Mesendoderm (in vitro differentiated cells): ENCODE data around the gene EEF2KMT.
"Not testable (repeated sequence)": the region's sequence is repeated elsewhere in the genome, so short reads cannot be mapped to it uniquely, and the experiment has no call there.

Experiments used
- DNase-seq: peaks from one replicate; pipeline ENCODE4 v3.0.0; 2013
- H2AK5ac ChIP-seq: 2 replicates; pipeline ENCODE4 v1.6.1; 2013; ENCODE audit warnings: low read length, inconsistent platforms
- H2BK120ac ChIP-seq: 2 replicates; pipeline ENCODE4 v1.6.1; 2013; ENCODE audit warnings: low read depth, mild to moderate bottlenecking, low read length, moderate library complexity, mixed read lengths
- H2BK15ac ChIP-seq: replicated peaks from 2 replicates; pipeline ENCODE4 v1.6.1; 2013; ENCODE audit warnings: low read depth, mild to moderate bottlenecking, moderate library complexity
- H2BK5ac ChIP-seq: 2 replicates; pipeline ENCODE4 v1.6.1; 2013; ENCODE audit warnings: low read length, inconsistent platforms
- H3K18ac ChIP-seq: 2 replicates; pipeline ENCODE4 v1.6.1; 2013; ENCODE audit warnings: mild to moderate bottlenecking, low read length, mixed read lengths
- H3K23ac ChIP-seq: one replicate; pipeline ENCODE4 v1.6.1; 2013; ENCODE audit warnings: low read length
- H3K27ac ChIP-seq: 2 replicates; pipeline ENCODE4 v1.5.1; 2013; ENCODE audit warnings: low read depth, mild to moderate bottlenecking, inconsistent platforms, low read length, moderate library complexity
- H3K27me3 ChIP-seq: 2 replicates; pipeline ENCODE4 v1.6.1; 2013; ENCODE audit warnings: low read length, control low read depth, mild to moderate bottlenecking, inconsistent platforms; ENCODE audit not compliant: insufficient read depth, poor library complexity
- H3K36me3 ChIP-seq: 2 replicates; pipeline ENCODE4 v1.6.1; 2013; ENCODE audit warnings: low read length, inconsistent platforms; ENCODE audit not compliant: control insufficient read depth, insufficient read depth
- H3K4ac ChIP-seq: one replicate; pipeline ENCODE4 v1.6.1; 2013; ENCODE audit warnings: low read depth, mild to moderate bottlenecking, low read length, moderate library complexity
- H3K4me1 ChIP-seq: 2 replicates; pipeline ENCODE4 v1.6.1; 2013; ENCODE audit warnings: low read depth, low read length, inconsistent platforms; ENCODE audit not compliant: control insufficient read depth
- H3K4me2 ChIP-seq: 2 replicates; pipeline ENCODE4 v1.6.1; 2013; ENCODE audit warnings: low read length
- H3K4me3 ChIP-seq: 2 replicates; pipeline ENCODE4 v1.5.1; 2013; ENCODE audit warnings: mild to moderate bottlenecking, low read length
- H3K56ac ChIP-seq: one replicate; pipeline ENCODE4 v1.6.1; 2013; ENCODE audit warnings: low read length
- H3K79me1 ChIP-seq: 2 replicates; pipeline ENCODE4 v1.6.1; 2013; ENCODE audit warnings: low read length, inconsistent platforms
- H3K79me2 ChIP-seq: 2 replicates; pipeline ENCODE4 v1.6.1; 2013; ENCODE audit warnings: mild to moderate bottlenecking, low read length; ENCODE audit not compliant: control insufficient read depth, insufficient read depth
- H3K9ac ChIP-seq: 2 replicates; pipeline ENCODE4 v1.6.1; 2013; ENCODE audit warnings: low read length, inconsistent platforms
- H4K5ac ChIP-seq: one replicate; pipeline ENCODE4 v1.6.1; 2013; ENCODE audit warnings: low read length
- H4K8ac ChIP-seq: one replicate; pipeline ENCODE4 v1.6.1; 2013; ENCODE audit warnings: low read depth, mild to moderate bottlenecking, control low read depth, low read length, moderate library complexity
- WGBS: extraction: QIAGEN DNeasy Blood & Tissue Kit; methylation state at CpG from one replicate; pipeline ENCODE4 v1.1.7; 2013; ENCODE audit warnings: low lambda C conversion rate, missing lambda C conversion rate; ENCODE audit not compliant: insufficient coverage; ENCODE audit errors: extremely low coverage; 5-methylcytosine and 5-hydroxymethylcytosine counted together

EEF2KMT gene

GRCh38 chr16:5084099-5084731 is 13.4 kb downstream of the EEF2KMT start:
- H3K27me3 ChIP-seq, H3K4ac ChIP-seq, H3K27ac ChIP-seq, H4K5ac ChIP-seq, H3K36me3 ChIP-seq, H3K23ac ChIP-seq, H2BK15ac ChIP-seq, H3K79me2 ChIP-seq, H3K79me1 ChIP-seq, H2AK5ac ChIP-seq, DNase-seq, H2BK5ac ChIP-seq, H3K4me1 ChIP-seq, H3K18ac ChIP-seq, H3K56ac ChIP-seq, H3K4me2 ChIP-seq, H2BK120ac ChIP-seq, H3K9ac ChIP-seq, H3K4me3 ChIP-seq, H4K8ac ChIP-seq: not testable (repeated sequence)
- WGBS = no CpG with 5 or more reads among the region's 11 CpGs

DNA sequence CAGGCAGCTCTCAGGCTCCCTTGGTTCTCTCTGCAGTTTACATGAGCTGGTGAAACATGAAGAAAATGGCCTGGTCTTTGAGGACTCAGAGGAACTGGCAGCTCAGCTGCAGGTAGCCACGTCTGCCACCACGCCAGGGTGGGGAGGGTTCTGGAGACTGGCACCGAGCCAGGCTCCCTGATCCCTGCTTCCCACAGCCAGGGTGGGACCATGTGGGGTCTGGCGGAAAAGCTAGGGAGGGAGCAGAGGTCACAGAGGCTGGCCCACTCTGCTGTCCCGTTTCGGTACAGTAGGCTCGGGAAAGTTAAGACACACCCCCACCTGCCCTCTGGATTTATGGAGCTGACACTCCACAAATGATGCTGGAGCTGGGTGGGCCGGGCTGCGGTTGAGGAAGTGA is 13.9 kb downstream of the EEF2KMT start:
- not testable (repeated sequence) for H3K4me2 ChIP-seq, DNase-seq, H3K27ac ChIP-seq

GRCh38 chr16:5080996-5081395 is 16.6 kb downstream of the EEF2KMT start:
- not testable (repeated sequence) for H2AK5ac ChIP-seq, H4K5ac ChIP-seq, H3K79me1 ChIP-seq, H2BK120ac ChIP-seq, H3K36me3 ChIP-seq, H3K4me3 ChIP-seq, H3K56ac ChIP-seq, H3K4me1 ChIP-seq, H3K9ac ChIP-seq, H3K18ac ChIP-seq, H3K4ac ChIP-seq, DNase-seq, H3K27me3 ChIP-seq, H3K4me2 ChIP-seq, H3K27ac ChIP-seq, H2BK15ac ChIP-seq, H3K79me2 ChIP-seq, H3K23ac ChIP-seq, H4K8ac ChIP-seq, H2BK5ac ChIP-seq
- WGBS = no CpG with 5 or more reads among the region's 9 CpGs

More for the DNA sequence above, 13.9 kb downstream of the EEF2KMT start:
- not testable (repeated sequence) for H3K27me3 ChIP-seq, H2BK15ac ChIP-seq, H2BK5ac ChIP-seq, H3K18ac ChIP-seq, H3K36me3 ChIP-seq, H3K4ac ChIP-seq, H3K4me3 ChIP-seq, H2AK5ac ChIP-seq, H2BK120ac ChIP-seq, H3K79me2 ChIP-seq, H3K56ac ChIP-seq, H3K4me1 ChIP-seq, H3K23ac ChIP-seq, H3K79me1 ChIP-seq, H4K5ac ChIP-seq, H4K8ac ChIP-seq, H3K9ac ChIP-seq
- no CpG with 5 or more reads among the region's 9 CpGs for WGBS

GRCh38 chr16:5080461-5080860 is 17.1 kb downstream of the EEF2KMT start:
- not testable (repeated sequence) for H4K8ac ChIP-seq, H3K79me1 ChIP-seq, H3K9ac ChIP-seq, H2BK5ac ChIP-seq, H3K4me3 ChIP-seq, H4K5ac ChIP-seq, H2AK5ac ChIP-seq, H3K36me3 ChIP-seq, H2BK120ac ChIP-seq, H3K56ac ChIP-seq, DNase-seq, H3K18ac ChIP-seq, H3K4me1 ChIP-seq, H3K4me2 ChIP-seq, H3K79me2 ChIP-seq, H3K23ac ChIP-seq, H3K4ac ChIP-seq, H3K27me3 ChIP-seq, H3K27ac ChIP-seq, H2BK15ac ChIP-seq
- no CpG with 5 or more reads among the region's 12 CpGs for WGBS

DNA sequence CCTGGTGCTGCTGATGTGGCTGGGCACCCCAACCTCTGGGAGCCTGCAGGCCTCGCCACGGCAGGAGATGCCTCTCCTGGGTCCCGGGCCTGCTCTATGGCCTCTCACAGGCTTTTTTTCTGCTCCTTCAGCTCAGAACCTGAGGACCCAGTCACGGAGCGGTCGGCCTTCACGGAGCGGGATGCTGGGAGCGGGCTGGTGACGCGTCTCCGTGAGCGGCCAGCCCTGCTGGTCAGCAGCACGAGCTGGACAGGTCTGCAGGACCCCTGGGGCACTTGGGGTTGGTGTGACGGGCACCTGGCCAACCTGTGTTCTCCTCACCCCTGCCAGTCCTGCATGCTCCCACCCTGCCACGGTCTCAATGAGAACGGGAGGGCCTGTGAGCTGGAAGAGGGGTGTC is 19.0 kb downstream of the EEF2KMT start:
- Histone ChIP-seq H3K27ac (no peak overlapping the region), H3K79me2 (no peaks in the 10 kb centered on the region), H3K4me1 (no peaks in the 10 kb centered on the region), H3K79me1 (no peaks in the 10 kb centered on the region), H2BK5ac (no peak overlapping the region), H3K4me3 (no peak overlapping the region), H3K4me2 (no peak overlapping the region), H4K5ac (no peak overlapping the region), H2AK5ac (no peak overlapping the region), H3K9ac (no peak overlapping the region), H3K23ac (no peak overlapping the region), H3K36me3 (peaks cover 5% of the 10 kb centered on the region), H2BK120ac (no peak overlapping the region), H3K27me3 (no peaks in the 10 kb centered on the region), H4K8ac (no peak overlapping the region), H3K18ac (no peak overlapping the region), H3K56ac (no peak overlapping the region), H2BK15ac (no peak overlapping the region), H3K4ac (no peak overlapping the region)
- no CpG with 5 or more reads among the region's 17 CpGs for WGBS
- no peak for DNase-seq

GRCh38 chr16:5077304-5077703 is 20.3 kb downstream of the EEF2KMT start:
- DNase-seq = no peak
- H3K4me3 ChIP-seq = no peak overlapping the region
- H3K4me2 ChIP-seq = no peak overlapping the region
- peaks cover 6% of the 10 kb centered on the region for H3K79me2 ChIP-seq
- no peak overlapping the region for H2BK15ac ChIP-seq
- peaks cover 5% of the 10 kb centered on the region for H3K36me3 ChIP-seq
- no peaks in the 10 kb centered on the region for H3K27me3 ChIP-seq
- no peak overlapping the region for H3K18ac ChIP-seq
- no peak overlapping the region for H2BK5ac ChIP-seq
- H3K79me1 ChIP-seq = peaks cover 1% of the 10 kb centered on the region
- H3K56ac ChIP-seq = no peak overlapping the region
- H2AK5ac ChIP-seq = no peak overlapping the region
- H4K5ac ChIP-seq = no peak overlapping the region
- no CpG with 5 or more reads among the region's 13 CpGs for WGBS
- no peaks in the 10 kb centered on the region for H3K4me1 ChIP-seq
- H3K9ac ChIP-seq = no peak overlapping the region
- no peak overlapping the region for H3K27ac ChIP-seq
- no peak overlapping the region for H4K8ac ChIP-seq
- no peak overlapping the region for H3K23ac ChIP-seq
- no peak overlapping the region for H2BK120ac ChIP-seq
- H3K4ac ChIP-seq = no peak overlapping the region
